Embryonic facial prominence (tissue), 1 donor: ENCODE results near the gene MAPK8IP1.

Experiments
- DNase-seq: peaks from one replicate; pipeline ENCODE4 v3.0.0-alpha.2; 2016; ENCODE audit errors: extremely low spot score

MAPK8IP1 gene

GRCh38 chr11:45907911-45908370 lies 22.5 kb downstream of the MAPK8IP1 start:
- DNase-seq, result no peak

DNA sequence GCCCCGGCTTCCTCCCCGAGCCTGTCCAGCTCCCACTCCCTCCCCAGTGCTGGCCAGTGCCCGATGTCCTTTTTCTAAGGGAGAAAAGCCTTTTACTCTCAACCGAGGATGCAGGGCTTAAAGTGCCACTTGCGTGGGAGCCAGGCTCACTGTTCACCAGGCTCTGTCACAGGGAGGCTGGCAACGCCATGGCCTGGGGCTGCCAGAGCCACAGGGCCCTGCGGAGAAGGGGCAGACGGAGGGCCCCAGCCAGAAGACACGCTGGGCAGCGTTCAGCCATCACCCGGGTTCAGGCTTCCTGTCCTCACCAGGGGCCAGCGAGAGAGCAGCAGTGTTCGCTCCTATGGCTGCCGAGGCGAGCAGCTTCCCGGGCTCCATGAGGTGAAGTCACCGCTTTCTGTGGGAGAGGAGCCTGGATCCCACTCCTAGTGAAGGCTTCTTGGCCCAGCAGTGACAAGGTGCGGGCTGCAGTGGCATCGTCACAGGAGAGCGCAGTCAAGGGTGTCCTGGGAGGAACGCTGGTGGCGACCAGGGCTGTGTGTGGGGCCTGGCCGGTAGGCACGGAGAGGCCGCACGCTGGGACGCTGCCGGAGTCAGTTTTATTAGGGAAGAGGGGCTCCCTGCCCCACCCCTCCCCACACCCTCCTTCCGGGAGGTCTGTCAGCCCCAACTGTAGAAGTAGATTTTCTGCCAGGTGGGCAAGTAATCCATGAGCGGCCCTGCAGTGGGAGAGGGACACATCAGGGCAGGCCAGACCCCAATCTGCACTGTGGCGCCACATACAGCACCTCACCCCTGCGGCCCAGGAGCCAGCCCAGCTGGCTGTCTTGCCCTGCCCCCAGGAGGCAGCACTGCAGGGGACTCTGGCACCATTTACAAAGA lies 24.4 kb downstream of the MAPK8IP1 start:
- no peak for DNase-seq

DNA sequence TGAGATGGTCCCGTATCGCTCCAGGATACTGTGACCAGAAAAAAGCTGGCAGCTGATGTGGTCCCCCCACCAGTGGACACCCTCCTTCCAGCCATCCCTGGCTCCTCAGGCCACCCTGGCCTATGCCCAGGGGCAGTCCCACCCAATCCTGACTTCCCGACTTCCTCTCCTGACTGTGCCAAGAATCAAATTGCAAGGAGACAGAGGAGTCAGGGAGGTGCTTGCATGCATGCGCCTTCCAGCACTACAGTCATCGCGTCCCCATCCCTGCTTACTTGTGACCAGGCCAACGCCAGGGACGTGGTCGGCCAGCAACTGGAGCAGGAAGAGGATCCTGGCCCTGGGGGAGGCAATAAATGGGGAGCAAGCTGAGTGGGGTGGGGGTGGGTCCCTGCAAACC lies 25.2 kb downstream of the MAPK8IP1 start:
- DNase-seq, result no peak

DNA sequence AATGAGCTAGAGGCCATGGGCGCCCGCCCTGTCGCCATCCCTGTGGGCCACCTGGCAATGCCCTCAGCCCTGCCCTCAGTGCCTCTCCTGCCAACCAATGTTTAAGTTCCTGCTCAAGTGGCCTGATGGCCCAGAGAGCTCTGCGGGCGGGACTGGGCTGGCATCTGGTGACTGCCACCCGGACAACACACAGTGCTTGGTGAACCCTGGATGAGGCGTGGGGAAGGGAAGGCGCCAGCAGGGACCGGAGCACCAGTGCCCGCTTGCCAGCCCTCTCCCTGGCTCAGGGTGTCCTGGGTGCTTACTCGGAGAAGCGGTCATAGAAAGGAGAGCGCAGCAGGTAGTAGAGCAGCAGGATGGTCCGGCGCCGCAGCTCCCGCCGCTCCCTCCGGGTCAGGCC lies 28.1 kb downstream of the MAPK8IP1 start:
- no peak for DNase-seq

DNA sequence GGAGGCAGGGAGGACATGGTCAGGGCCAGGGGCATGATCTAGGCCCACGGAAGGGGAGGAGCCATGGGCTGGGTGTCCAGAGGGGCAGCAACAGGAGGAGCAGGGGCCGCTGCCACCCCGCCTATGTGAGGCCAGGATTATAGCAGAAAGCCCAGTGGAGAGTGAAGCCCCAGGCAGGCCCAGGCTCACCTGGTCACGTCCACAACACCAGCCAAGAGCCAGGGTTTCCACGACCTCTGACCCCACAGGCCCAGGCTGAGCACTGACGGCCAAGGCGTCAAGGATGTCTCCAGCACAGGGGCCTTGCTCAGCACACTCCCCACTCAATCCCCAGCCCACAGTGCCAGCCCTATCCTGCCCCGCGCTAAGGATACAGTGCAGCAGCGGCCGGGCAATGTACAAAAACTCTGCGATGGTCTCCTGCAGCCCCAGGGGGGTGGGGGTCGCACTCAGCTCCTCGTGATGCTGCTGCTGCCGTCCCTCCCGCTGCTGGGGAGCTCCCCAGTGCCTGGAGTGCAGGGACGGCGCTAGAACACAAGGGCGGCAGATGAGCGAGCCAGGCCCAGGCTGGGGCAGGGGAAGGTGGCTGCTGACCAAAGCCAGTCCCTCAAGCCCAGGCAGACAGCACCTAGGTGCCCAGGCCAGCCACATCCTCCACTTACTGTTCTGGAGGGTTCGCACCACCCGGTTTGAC lies 28.6 kb downstream of the MAPK8IP1 start:
- no peak for DNase-seq

- DNase-seq, result no peak
Measured at GRCh38 chr11:45915446-45915845, 30.0 kb downstream of the MAPK8IP1 start.

DNA sequence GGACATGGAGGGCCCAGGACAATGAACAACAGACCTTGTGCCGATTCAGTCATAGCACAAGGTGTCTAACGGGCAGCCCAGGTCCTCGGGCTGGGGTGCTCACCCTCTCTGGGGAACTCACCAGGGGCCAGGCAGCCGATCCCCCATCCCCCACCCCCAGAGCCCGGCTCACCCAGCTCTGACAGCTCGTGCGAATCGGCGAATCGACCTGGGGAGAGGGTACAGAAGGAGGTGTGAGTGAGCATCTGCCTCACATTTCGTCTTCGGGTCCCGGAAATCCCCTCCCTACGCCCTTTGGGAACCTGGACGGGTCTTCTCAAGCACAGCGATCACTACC lies 31.8 kb downstream of the MAPK8IP1 start:
- DNase-seq, result peak; percentile 5

DNA sequence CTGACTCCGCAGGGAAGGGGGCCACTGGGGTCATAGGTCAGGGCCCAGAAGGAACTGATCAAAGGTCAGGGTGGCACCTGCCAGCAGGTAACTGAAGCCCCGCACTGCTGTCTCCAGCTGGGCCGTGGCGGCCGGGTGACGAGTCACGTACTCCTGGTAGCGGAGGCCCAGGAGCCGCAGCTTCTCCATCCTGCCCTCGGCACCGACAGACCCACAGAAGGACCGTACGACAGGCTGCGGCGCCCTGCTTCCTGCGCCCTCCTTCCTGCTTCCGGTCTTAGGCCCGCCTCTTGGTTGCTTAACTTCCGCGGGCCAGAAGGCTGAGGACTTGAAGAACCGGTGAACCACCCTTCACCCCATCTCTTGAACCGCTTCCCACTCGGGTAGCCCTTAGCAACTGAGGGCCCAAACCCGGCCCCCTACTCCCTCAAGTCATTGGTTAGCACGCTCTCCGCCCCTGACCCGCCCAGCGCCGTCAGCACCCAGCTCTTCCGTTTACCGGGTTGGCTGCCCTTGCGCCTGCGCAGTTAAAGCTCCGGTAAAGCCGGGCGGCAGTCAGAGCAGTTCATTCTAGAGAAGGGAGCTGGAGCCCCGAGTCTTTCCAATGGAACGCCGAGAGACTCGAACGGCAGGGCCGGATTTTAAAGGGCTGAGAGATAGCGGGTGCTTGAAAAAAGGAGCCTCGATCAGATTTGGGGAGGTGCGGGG lies 32.3 kb downstream of the MAPK8IP1 start, which contains the start of gene PEX16:
TSS of gene PEX16 (minus strand) at position 255 of the 708 bp plus-strand sequence. CDS start at position 189, 66 bp downstream.
- peak; percentile 97 for DNase-seq

DNA sequence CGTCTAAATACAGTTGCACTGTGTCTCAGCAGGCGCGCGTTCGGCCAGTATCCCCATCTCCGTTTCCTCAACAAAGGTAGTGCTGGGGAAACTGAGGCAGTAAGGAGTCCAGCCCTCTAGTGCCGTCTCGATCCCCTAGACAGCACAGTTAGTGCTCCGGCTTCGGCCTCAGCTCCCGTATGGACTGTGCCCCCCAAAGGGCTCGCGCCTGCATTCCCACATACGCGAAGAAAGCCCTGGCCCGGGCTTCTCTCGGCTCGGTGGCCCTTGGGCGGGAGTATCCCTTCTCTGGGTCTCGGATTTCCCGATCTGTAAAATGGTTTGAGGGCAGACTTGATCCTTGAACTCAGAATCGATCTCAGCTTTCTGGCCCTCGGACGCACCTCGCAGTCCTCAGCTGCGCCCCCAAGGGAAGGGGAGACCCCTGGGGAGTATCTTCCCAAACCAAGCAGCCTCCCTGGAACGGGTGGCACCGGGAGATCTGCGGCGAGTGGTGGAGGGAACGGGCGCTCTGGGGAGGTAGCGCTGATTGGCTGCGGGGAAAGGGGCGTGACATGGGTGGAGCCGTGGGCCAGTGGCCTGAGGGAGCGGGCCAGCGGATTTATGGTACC lies 33.0 kb downstream of the MAPK8IP1 start:
- DNase-seq, result peak; percentile 7

DNA sequence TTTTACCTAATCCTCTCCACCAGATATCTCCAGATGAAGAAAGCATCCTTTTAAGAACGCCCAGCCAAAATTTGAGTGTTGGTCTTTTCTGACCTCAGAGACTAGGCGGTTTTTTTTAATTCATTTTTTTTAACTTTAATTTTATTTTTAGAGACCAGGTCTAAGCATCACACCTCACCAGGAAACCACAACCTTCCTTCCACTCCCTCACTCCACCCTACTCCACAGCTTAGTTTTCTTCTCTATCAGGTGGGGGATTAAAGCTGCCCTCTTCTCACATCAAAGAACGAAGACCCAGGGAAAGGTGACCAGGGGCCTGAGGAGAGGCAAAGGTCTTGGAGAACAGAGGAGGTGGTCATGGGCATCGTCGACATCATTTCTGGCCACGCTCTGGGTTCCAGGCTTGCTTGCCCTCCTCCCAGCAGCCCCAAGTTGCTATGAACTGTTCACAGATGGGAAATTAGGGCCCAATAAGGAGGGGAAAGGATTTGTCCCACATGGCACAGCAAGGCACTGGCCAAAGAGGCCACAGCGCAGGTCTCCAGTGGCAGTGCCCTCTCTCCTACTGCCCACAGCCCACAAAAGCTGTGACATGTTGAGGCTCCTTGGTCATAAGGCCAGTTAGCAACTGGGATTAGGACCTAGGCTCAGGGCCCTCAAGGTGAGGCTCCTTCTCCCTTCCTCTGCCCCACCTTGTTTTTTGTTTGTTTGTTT lies 33.7 kb downstream of the MAPK8IP1 start:
- DNase-seq, result no peak

- DNase-seq, result no peak
Measured at GRCh38 chr11:45919806-45920530, 34.5 kb downstream of the MAPK8IP1 start.

- peak; percentile 4 for DNase-seq
Measured at GRCh38 chr11:45920531-45921477, 35.4 kb downstream of the MAPK8IP1 start.

DNA sequence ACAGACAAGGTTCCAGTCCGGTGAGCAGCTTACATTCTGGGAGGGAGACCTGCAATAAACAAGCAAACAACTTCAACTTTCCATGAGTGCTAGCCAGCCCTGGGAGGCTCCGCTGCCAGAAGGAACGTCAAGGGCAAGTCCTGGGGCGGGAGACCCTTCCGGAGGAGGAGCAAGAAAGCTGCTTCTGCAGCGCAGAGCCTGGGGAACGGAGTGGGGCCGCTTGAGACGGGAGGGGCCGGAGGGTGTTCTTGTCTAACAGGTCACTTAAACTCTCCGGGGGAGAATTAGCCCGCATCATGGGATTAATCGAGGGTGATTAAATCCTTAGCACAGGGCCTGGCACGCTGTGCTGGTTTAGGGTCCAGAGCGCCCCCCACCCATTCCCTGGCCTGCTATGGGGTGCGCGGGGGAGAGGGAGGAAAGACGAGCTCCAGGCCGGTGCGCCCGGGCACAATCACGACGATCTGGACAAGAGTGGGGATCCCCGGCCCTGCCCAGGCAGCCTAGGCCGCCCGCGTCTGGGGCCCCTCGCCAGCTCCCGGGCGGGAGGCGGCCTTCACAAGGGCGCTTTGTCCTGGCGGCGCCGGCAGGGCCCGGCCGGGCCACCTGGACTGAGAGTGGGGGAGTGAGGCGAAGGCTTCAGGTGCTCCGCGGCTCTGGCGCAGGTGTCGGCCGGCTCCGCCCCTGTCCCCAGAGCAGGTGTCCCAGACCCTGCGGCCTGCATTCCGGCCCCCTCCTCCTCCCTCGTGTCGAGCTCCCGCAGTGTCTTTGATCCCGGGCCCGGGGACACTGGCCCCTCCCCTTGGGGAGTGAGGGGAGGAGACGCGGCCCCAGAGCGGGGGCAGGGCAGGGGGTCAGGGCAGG lies 36.3 kb downstream of the MAPK8IP1 start:
- no peak for DNase-seq

GRCh38 chr11:45922425-45923082 lies 37.1 kb downstream of the MAPK8IP1 start, which contains the start of gene LARGE2:
Gene LARGE2 (plus strand): TSS chr11:45922656. CDS start chr11:45922883, 227 bp downstream.
- no peak for DNase-seq

DNA sequence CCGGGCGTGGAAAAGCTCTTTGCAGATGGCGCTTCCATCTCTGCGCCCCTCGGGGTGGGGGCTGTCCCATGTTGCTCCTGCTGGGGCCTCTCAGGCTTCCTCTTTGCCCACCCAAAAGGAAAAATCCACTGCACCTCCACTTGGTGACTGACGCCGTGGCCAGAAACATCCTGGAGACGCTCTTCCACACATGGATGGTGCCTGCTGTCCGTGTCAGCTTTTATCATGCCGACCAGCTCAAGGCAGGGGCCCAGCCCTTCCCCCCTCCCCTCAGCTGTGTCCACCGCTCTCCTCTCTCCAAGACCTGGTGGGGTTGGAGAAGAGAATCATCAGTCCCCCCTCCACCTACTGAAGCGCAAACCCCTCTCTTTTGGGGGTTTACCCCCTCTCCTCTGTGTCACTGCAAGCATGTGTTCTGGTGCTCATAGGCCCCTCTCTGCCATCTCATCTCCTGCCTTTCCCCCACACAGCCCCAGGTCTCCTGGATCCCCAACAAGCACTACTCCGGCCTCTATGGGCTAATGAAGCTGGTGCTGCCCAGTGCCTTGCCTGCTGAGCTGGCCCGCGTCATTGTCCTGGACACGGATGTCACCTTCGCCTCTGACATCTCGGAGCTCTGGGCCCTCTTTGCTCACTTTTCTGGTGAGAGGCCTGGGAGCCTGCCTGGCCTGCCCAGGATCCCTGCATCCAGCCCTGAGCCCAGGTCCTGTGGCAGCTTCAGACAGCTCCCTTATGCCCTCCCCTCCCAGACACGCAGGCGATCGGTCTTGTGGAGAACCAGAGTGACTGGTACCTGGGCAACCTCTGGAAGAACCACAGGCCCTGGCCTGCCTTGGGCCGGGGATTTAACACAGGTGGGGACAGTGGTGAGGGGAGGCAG lies 38.8 kb downstream of the MAPK8IP1 start:
- no peak for DNase-seq

DNA sequence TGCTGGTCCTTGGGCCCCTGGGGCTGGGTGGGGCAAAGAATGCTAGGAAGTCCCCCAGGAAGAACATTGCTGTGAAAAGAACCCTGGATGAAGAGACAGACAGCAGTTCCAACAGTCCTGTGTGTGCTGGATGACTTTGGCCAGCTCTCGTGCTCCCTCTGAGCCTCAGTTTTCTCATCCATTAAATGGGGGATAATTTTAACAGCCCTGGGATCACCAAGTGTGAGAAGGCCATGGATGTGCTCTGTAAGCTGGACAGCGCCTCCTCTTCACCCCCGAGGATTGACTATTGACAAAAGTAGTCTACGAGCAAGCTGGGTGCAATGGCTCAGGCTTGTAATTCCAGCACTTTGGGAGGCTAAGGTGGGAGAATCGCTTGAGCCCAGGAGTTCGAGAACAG lies 39.5 kb downstream of the MAPK8IP1 start:
- DNase-seq, result no peak

- DNase-seq, result no peak
Measured at GRCh38 chr11:45925550-45925949, 40.1 kb downstream of the MAPK8IP1 start.
